ENCODE measurements around the gene GDF3. TPM values are rescaled to one million over a fixed set of nuclear protein-coding genes. Genes with fewer than 3 reads are reported as not detected.

Gene GDF3
- total and polyA plus RNA-seq, 9 of the 15 experiments (the other 6 are each of a cell fraction or from before 2014, with no cell fraction given): not detected

DNA sequence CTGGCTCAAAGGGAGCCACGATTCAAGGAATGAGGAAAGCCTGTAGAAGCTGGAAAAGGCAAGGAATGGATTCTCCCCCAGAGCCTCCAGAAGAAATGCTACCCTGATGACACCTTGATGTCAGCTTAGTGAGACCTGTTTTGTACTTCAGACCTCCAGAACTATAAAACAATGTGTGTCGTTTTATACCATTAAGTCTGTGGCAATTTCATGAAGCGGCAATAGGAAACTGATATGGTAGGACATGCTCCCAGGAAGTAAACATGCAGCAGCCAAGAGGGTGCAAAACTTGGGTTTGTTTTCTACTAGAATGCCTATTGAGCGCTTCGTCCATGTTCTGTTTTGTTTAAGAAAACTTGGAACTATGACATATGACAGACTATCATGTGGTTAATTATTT, 27.4 kb downstream of the GDF3 start:
- no peak overlapping the region for H2AFZ ChIP-seq (ENCODE audit: low read depth, low read length)
- no peaks in the 10 kb centered on the region for H3K79me2 ChIP-seq (ENCODE audit: control insufficient read depth, insufficient read depth, low read length)
- no peaks in the 10 kb centered on the region for H3K4me1 ChIP-seq (replicated peaks in 1 of 2; ENCODE audit: control insufficient read depth in 2 of 2, insufficient read depth in 2 of 2, low read length in 2 of 2)
- WGBS (ENCODE audit: insufficient coverage, low coverage, missing lambda C conversion rate): 7% methylated on average over 5 of the region's 5 CpGs
- H3K9me3 ChIP-seq (replicated peaks; ENCODE audit: control insufficient read depth, insufficient read depth, low read depth, low read length): no peaks in the 10 kb centered on the region
- H4K20me1 ChIP-seq (replicated peaks; ENCODE audit: control insufficient read depth, insufficient read depth, low read length): no peaks in the 10 kb centered on the region
- H3K36me3 ChIP-seq (ENCODE audit: control insufficient read depth, insufficient read depth, low read length): no peaks in the 10 kb centered on the region
- CTCF ChIA-PET (ENCODE audit: low intra/inter-chr PET ratio): interaction anchor here (0.6 kb wide), 1 partner anchor 848 kb away, joined by 3 read pairs; no protein-coding TSS in a partner anchor
- no peak overlapping the region for H3K9ac ChIP-seq (ENCODE audit: insufficient read depth in 1 of 2, low read depth in 2 of 2, low read length in 2 of 2)
- intact Hi-C loops (cut with micrococcal nuclease): no loop called here
- FAIRE-seq (no peak), ATAC-seq (no peak), DNase-seq (ENCODE audit: extremely low read depth in 1 of 4, low spot score in 3 of 4) (no peak)
- in situ Hi-C loops (cut with MboI): no loop called here
- POLR2A ChIA-PET: interaction anchor here (1.0 kb wide), 1 partner anchor 55 kb away, joined by 4 read pairs; no protein-coding TSS in a partner anchor
- H3K27me3 ChIP-seq (ENCODE audit: control insufficient read depth in 2 of 2, insufficient read depth in 2 of 2, low read length in 2 of 2): no peaks in the 10 kb centered on the region; a peak in 1 of 5 replicates
- H3K4me2 ChIP-seq (ENCODE audit: insufficient read depth, low read length): no peak overlapping the region
- H3K27ac ChIP-seq (ENCODE audit: extremely low read depth, low read depth, low read length): no peak overlapping the region
- H3K4me3 ChIP-seq: no peak overlapping the region
- no peak for TF ChIP-seq MAFF (IDR thresholded peaks at IDR 0.05; ENCODE audit: low read length)
- TF ChIP-seq, protein P1, sequence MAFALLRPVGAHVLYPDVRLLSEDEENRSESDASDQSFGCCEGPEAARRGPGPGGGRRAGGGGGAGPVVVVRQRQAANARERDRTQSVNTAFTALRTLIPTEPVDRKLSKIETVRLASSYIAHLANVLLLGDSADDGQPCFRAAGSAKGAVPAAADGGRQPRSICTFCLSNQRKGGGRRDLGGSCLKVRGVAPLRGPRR (CRISPR knock-in tag; IDR thresholded peaks at IDR 0.05): no peak
- TF ChIP-seq ZNF253 (CRISPR knock-in tag; conservative IDR thresholded peaks at IDR 0.05): no peak
- no peak for TF ChIP-seq ZNF3 (CRISPR knock-in tag; IDR thresholded peaks at IDR 0.05)
- TF ChIP-seq CXXC5 (CRISPR knock-in tag; IDR thresholded peaks at IDR 0.05): no peak
- no peak for TF ChIP-seq ZNF444 (CRISPR knock-in tag; IDR thresholded peaks at IDR 0.05)
- TF ChIP-seq ZBTB17 (CRISPR knock-in tag; IDR thresholded peaks at IDR 0.05): no peak
- TF ChIP-seq CREM (IDR thresholded peaks at IDR 0.05; ENCODE audit: low read depth): no peak
- no peak for TF ChIP-seq SP2 (IDR thresholded peaks at IDR 0.05; ENCODE audit: extremely low read depth, low read depth, low read length, poor library complexity, severe bottlenecking)
- no peak for TF ChIP-seq ZSCAN29 (IDR thresholded peaks at IDR 0.05)
- no peak for TF ChIP-seq HIVEP1 (CRISPR knock-in tag; IDR thresholded peaks at IDR 0.05)
- no peak for TF ChIP-seq POLR3G (IDR thresholded peaks at IDR 0.05; ENCODE audit: extremely low read depth, insufficient read length, insufficient replicate concordance)
- no peak for TF ChIP-seq STAT5B (CRISPR knock-in tag; IDR thresholded peaks at IDR 0.05)
- no peak for TF ChIP-seq FOXJ2 (tag; IDR thresholded peaks at IDR 0.05)
- TF ChIP-seq KLF6 (CRISPR knock-in tag; IDR thresholded peaks at IDR 0.05; ENCODE audit: borderline replicate concordance): no peak
- TF ChIP-seq KLF13 (tag; IDR thresholded peaks at IDR 0.05; ENCODE audit: borderline replicate concordance, low read depth): no peak
- no peak for TF ChIP-seq ZNF785 (CRISPR knock-in tag; IDR thresholded peaks at IDR 0.05)
- TF ChIP-seq ZKSCAN3 (CRISPR knock-in tag; IDR thresholded peaks at IDR 0.05): no peak
- no peak for TF ChIP-seq E2F8 (IDR thresholded peaks at IDR 0.05; ENCODE audit: low read depth, partially characterized antibody)
- no peak for TF ChIP-seq RBM17 (IDR thresholded peaks at IDR 0.05; ENCODE audit: borderline replicate concordance, low read depth, low read length)
- H3K9me1 ChIP-seq (ENCODE audit: control insufficient read depth, insufficient read depth, low read length): no peaks in the 10 kb centered on the region
- BruUV-seq (replicated peaks): no TSS peak
